HFFc6 (cell line): ENCODE results near the gene ANP32D. TPM values are rescaled to one million over a fixed set of nuclear protein-coding genes. Genes with fewer than 3 reads are reported as not detected.
"Not testable (repeated sequence)": the region's sequence is repeated elsewhere in the genome, so short reads cannot be mapped to it uniquely, and the experiment has no call there.

Experiments
- DNase-seq: peaks from one replicate; pipeline ENCODE4 v3.0.0-alpha.2; 2018
- H3K27ac Mint-ChIP-seq: 2 replicates; pipeline ENCODE4 v1.8.0; 2020; ENCODE audit warnings: mild to moderate bottlenecking, mixed read lengths
- H3K27me3 Mint-ChIP-seq: 2 replicates; pipeline ENCODE4 v1.8.0; 2021; ENCODE audit warnings: mild to moderate bottlenecking, moderate library complexity, mixed read lengths; ENCODE audit not compliant: insufficient read depth
- H3K36me3 Mint-ChIP-seq: 2 replicates; pipeline ENCODE4 v1.8.0; 2021; ENCODE audit warnings: low read depth, mixed read lengths
- H3K4me1 Mint-ChIP-seq: 2 replicates; pipeline ENCODE4 v1.8.0; 2020; ENCODE audit warnings: low read depth, mixed read lengths
- H3K4me3 Mint-ChIP-seq: 2 replicates; pipeline ENCODE4 v1.8.0; 2020; ENCODE audit warnings: mild to moderate bottlenecking, moderate library complexity, mixed read lengths
- H3K9me3 Mint-ChIP-seq: 2 replicates; pipeline ENCODE4 v1.8.0; 2020; ENCODE audit warnings: mild to moderate bottlenecking, mixed read lengths
- CTCF ChIP-seq: fragments of 200-600 bp; sonication (generic); IDR thresholded peaks from 2 replicates; pipeline ENCODE4 v1.5.0; 2021; ENCODE audit warnings: antibody characterized with exemption, mild to moderate bottlenecking
- total RNA-seq, 6 experiments: library from RNA; stranded (reverse); fragmentation: NEBNext Ultra II Directional; extraction: Animal tissue kit (Norgen Biotek cat#: 25700); gene quantifications; 2 replicates in 1 of 6; 3 replicates in 5 of 6; pipeline ENCODE4 v1.2.3, GENCODE V29; 2021

Gene ANP32D
- total RNA-seq, 6 experiments from 2014 or later = not detected

GRCh38 chr12:48510111-48510510, 37.8 kb downstream of the ANP32D start:
- Mint-ChIP-seq H3K27me3 (peaks cover 15% of the 10 kb centered on the region), H3K4me1 (no peaks in the 10 kb centered on the region), H3K27ac (no peak overlapping the region), H3K36me3 (no peaks in the 10 kb centered on the region), H3K9me3 (no peaks in the 10 kb centered on the region), H3K4me3 (no peak overlapping the region)
- DNase-seq = no peak
- no peak for TF ChIP-seq CTCF

GRCh38 chr12:48512855-48513254, 40.5 kb downstream of the ANP32D start:
- Mint-ChIP-seq H3K36me3 (no peaks in the 10 kb centered on the region), H3K4me3 (no peak overlapping the region), H3K4me1 (no peaks in the 10 kb centered on the region), H3K27me3 (peaks cover 5% of the 10 kb centered on the region; the same call in 1 of the 2 replicates), H3K9me3 (no peaks in the 10 kb centered on the region), H3K27ac (no peak overlapping the region)
- TF ChIP-seq CTCF = no peak
- no peak for DNase-seq

- Mint-ChIP-seq H3K36me3 (no peaks in the 10 kb centered on the region), H3K27me3 (peaks cover 2% of the 10 kb centered on the region), H3K27ac (no peak overlapping the region), H3K9me3 (no peaks in the 10 kb centered on the region), H3K4me1 (no peaks in the 10 kb centered on the region), H3K4me3 (no peak overlapping the region)
- DNase-seq = no peak
- no peak for TF ChIP-seq CTCF
Observed at GRCh38 chr12:48514728-48515127, 42.4 kb downstream of the ANP32D start.

- H3K9me3 Mint-ChIP-seq, H3K4me3 Mint-ChIP-seq, H3K36me3 Mint-ChIP-seq, H3K27ac Mint-ChIP-seq, H3K4me1 Mint-ChIP-seq, DNase-seq, H3K27me3 Mint-ChIP-seq: not testable (repeated sequence)
Observed at GRCh38 chr12:48520381-48520780, 48.0 kb downstream of the ANP32D start.

Other genes starting within 250 kb of the ANP32D start
- 1 to 10 TPM; 4.2 to 6.4 (median 5.2) TPM for gene ZNF641, start 121.6 kb upstream of the ANP32D start, total RNA-seq
- gene C12orf54, start 9.9 kb downstream of the ANP32D start, total RNA-seq = not detected
- not detected for gene OR8S1, start 53.1 kb downstream of the ANP32D start, total RNA-seq
- not detected for gene LALBA, start 97.5 kb downstream of the ANP32D start, total RNA-seq
- 10 to 100 TPM; 17.6 to 28.8 (median 23.2) TPM for gene KANSL2, start 209.7 kb downstream of the ANP32D start, total RNA-seq
- 10 to 100 TPM; 30.7 to 36.7 (median 31.3) TPM for gene CCNT1, start 244.1 kb downstream of the ANP32D start, total RNA-seq